T-helper 17 cell (primary cell): ENCODE data around the gene TMEM107. TPM values are rescaled to one million over a fixed set of nuclear protein-coding genes. Genes with fewer than 3 reads are reported as not detected.
A peak's percentile ranks its signal among the peaks of the same experiment; 100 is the strongest.
"Not testable (repeated sequence)": the region's sequence is repeated elsewhere in the genome, so short reads cannot be mapped to it uniquely, and the experiment has no call there.

Experiments
- ATAC-seq: fragments of 150-1000 bp; cut with Tn5 transposase; 2 replicates; pipeline ENCODE4 v1.10.0; 2021; ENCODE audit warnings: mild to moderate bottlenecking, moderate library complexity
- DNase-seq, 3 donors: peaks; one replicate each; pipeline versions ENCODE4 v3.0.0 to v3.0.0-alpha.2; 2020 to 2021
- H3K9me3 ChIP-seq: one replicate; pipeline ENCODE4 v1.7.0; 2013; ENCODE audit warnings: low read length, mild to moderate bottlenecking; ENCODE audit not compliant: control insufficient read depth, poor library complexity, severe bottlenecking
- H3K27ac Mint-ChIP-seq: one replicate; pipeline ENCODE4 v1.8.0; 2022; ENCODE audit warnings: mild to moderate bottlenecking, moderate library complexity, mixed read lengths
- H3K27me3 Mint-ChIP-seq: one replicate; pipeline ENCODE4 v1.8.0; 2022; ENCODE audit warnings: mixed read lengths
- H3K36me3 Mint-ChIP-seq: one replicate; pipeline ENCODE4 v1.8.0; 2022; ENCODE audit warnings: low read depth, mixed read lengths
- H3K4me1 Mint-ChIP-seq: one replicate; pipeline ENCODE4 v1.8.0; 2022; ENCODE audit warnings: mild to moderate bottlenecking, mixed read lengths
- H3K4me3 Mint-ChIP-seq: one replicate; pipeline ENCODE4 v1.8.0; 2022; ENCODE audit warnings: mild to moderate bottlenecking, moderate library complexity, mixed read lengths
- total RNA-seq, 4 donors: library from RNA in 2 of 4; stranded (reverse) in 2 of 4; gene quantifications; one replicate each; pipeline ENCODE4 v1.2.3 and lab custom pipeline; 2022 to 2026

Gene TMEM107
- total RNA-seq (10 to 100 TPM; 33.0 to 33.9 TPM), total RNA-seq (lab: John Stamatoyannopoulos, UW) (16.3 to 70.3 reads per million in 2 donors)

DNA sequence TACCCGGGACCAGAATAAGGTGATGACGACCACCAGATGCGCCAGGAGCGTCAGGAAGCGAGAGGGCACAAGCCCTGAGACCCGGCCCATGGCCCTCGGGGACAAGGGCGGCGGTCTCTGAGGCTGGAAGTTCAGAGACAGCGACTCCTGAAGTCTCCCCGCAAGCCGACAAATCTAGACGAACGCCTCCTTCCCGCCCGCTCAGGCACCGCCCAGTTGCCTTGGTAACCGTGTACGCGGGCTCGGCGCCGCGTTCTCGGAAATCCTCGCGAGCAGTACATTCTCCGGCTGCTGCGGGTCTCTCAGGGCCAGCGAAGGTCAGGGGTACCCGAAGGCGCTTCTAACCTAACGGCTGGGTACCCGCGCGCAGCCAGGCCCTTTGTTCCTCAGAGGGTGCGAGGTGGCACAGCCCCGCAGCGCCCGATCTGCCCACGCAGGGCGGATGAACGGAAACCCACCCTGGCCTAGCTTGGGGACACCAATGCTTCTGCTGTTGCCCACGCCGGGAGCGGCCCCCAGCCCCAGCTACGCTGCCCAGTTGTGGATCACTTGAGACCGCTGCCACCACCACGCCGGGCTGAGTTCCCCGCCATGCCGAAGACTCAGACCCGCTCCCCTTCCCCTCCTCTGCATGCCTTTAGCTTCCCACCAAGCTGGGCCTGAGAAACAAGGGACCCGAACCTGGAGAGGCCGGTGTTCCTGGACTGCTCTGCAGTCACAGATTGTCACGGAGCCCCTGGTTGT lies at the start of gene TMEM107:
TSS of gene TMEM107 (minus strand) at position 184 of the 744 bp plus-strand sequence. CDS start at position 90, 94 bp downstream.
- Mint-ChIP-seq H3K36me3 (peaks cover 2% of the 10 kb centered on the region), H3K27ac (peak within 1 kb of the TSS; percentile 100), H3K27me3 (no peaks in the 10 kb centered on the region), H3K4me3 (peak within 1 kb of the TSS; percentile 95), H3K4me1 (peaks cover 41% of the 10 kb centered on the region)
- H3K9me3 ChIP-seq = no peaks in the 10 kb centered on the region
- DNase-seq (peak; percentile 77 to 81 (median 79)), ATAC-seq (peak; percentile 64)

DNA sequence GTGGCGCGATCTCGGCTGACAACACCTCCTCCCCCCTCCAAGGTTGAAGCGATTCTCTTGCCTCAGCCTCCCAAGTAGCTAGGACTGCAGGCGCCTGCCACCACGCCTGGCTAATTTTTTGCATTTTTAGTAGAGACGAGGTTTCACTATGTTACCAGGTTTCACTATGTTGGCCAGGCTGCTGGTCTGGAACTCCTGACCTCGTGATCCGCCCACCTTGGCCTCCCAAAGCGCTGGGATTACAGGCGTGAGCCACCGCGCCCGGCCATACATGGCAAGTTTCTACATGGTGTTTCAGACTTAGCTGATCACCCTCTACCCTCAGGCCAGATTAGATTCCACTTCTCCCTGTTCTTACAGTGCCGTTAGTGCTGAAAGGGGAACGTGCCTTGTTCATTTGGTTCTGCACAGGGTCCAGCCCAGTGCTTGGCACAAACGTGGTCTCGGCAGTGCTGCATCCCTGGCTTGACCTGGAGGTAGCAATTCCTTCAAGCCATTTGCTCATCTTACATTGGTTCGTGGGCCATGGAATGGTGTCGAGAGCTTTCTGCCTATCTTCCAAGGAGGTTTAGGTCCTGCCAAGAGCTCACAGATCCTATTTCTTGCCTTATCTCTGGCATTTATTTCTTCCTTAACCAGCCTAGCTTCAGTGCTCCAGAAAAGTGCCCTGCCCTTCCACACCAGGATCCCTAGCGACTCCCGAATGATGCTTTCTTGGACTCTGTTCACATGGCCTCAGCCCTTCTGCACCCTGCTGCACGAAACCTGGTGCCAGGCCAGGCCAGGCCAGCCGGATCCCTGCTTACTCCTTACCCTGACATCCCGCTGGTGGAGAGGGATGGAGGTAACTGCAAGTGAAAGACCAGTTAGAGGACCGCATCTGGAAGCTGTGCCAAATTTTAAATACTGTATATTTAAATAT lies 49.0 kb upstream of the TMEM107 start:
- Mint-ChIP-seq H3K27ac (peak overlapping the region; percentile 92), H3K4me3 (peak overlapping the region; percentile 31), H3K27me3 (peaks cover 10% of the 10 kb centered on the region), H3K4me1 (peaks cover 62% of the 10 kb centered on the region), H3K36me3 (peaks cover 15% of the 10 kb centered on the region)
- no peaks in the 10 kb centered on the region for H3K9me3 ChIP-seq
- DNase-seq (no peak), ATAC-seq (no peak)

DNA sequence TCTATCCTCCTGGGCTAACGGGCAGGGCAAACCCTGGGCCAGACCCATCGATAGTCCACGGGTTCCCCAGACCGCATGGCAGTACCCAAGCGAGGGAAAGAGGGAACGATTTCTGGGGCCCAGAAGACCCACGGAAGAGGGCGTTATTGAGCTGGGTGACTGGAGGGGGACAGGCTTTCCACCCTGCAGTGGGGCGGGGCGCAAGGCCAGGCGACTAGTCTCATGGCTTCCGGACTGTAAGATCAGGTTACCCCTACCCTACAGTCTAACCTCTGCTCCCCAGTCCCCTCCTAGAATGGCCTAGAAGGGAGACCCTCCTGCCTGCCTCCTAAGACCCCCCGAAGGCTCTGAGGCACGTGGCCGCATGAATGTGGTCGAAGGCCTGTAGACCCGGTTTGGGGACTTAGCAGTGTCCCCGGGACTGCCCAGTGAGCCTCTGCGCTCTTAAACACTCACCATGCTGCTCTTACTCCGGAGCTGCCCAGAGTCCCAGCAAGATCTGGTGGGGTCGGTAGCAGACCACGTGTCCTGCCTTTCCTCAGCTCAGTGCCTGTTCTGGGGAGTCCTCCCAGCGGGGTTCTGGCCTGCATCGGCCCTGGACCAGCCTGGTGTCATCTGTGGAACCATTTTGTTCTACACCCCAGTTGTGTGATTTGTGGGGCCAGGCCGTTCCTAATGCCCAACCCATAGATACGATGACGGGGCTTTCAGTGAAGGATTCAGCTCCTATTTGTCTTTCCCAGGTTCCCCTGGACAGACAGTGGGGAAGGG lies 47.4 kb upstream of the TMEM107 start:
- H3K9me3 ChIP-seq = no peaks in the 10 kb centered on the region
- H3K27me3 Mint-ChIP-seq = peaks cover 10% of the 10 kb centered on the region
- peaks cover 58% of the 10 kb centered on the region for H3K4me1 Mint-ChIP-seq
- DNase-seq (peak in 2 of 3 donors; percentile 18 to 24), ATAC-seq (no peak)
- H3K36me3 Mint-ChIP-seq = peaks cover 7% of the 10 kb centered on the region
- H3K27ac Mint-ChIP-seq = peak overlapping the region; percentile 98
- peak overlapping the region; percentile 93 for H3K4me3 Mint-ChIP-seq

GRCh38 chr17:8222630-8223355 lies 46.6 kb upstream of the TMEM107 start:
- ATAC-seq (peak; percentile 59), DNase-seq (peak; percentile 77 to 90 (median 82))
- Mint-ChIP-seq H3K27ac (peak overlapping the region; percentile 98), H3K36me3 (peaks cover 7% of the 10 kb centered on the region), H3K4me3 (peak overlapping the region; percentile 93), H3K27me3 (peaks cover 10% of the 10 kb centered on the region), H3K4me1 (peaks cover 61% of the 10 kb centered on the region)
- H3K9me3 ChIP-seq = no peaks in the 10 kb centered on the region

DNA sequence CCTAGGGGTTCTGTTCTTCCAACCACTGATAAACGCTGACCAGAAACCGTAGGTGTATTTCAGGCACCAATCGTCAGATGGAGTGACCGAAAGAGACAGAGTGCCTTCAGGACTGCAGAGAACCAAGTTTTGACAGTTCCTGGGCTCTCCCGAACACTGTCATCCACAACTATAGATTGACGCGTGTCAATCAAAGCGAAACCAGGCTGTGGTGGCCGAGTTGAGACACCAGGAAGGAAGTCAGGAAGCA lies 46.1 kb upstream of the TMEM107 start:
- peaks cover 57% of the 10 kb centered on the region for H3K4me1 Mint-ChIP-seq
- no peaks in the 10 kb centered on the region for H3K9me3 ChIP-seq
- H3K36me3 Mint-ChIP-seq = peaks cover 4% of the 10 kb centered on the region
- ATAC-seq = peak; percentile 52
- peaks cover 10% of the 10 kb centered on the region for H3K27me3 Mint-ChIP-seq
- no peak for DNase-seq
- H3K4me3 Mint-ChIP-seq = peak overlapping the region; percentile 93
- H3K27ac Mint-ChIP-seq = peak overlapping the region; percentile 98

DNA sequence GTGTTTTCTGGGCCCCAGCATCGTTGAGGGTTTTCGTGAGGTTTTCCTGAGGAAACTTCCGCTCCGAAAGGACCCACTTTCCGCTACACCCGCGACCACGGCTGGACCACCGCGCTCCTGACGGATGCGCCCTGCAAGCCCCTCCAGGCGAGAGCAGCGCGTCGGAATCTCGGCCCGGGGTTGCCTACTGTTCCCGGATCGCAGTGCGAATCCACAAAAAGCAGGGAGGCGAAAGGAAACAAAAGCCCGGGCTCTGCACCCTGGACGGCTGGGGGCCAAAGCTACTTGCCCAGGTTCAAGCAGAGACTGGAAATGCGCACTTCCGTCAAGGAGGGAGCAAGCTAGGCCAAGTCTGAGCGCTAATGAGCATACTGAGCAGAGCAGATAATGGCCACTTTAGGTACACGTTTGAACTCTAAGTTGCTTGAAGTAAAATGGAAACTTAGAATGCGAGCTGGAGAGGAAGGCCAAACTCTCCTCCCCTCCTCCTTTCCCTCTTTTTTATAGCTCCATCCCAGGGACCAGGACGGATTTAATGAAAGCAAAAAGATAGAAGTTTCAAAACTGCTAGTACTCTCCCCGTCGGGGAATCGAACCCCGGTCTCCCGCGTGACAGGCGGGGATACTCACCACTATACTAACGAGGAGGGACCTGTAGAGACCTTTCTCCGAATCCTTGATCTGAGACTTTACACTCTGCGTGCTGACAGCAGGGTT lies 45.6 kb upstream of the TMEM107 start:
- H3K36me3 Mint-ChIP-seq = peaks cover 4% of the 10 kb centered on the region
- ATAC-seq = peak; percentile 65
- H3K27me3 Mint-ChIP-seq = peaks cover 10% of the 10 kb centered on the region
- no peaks in the 10 kb centered on the region for H3K9me3 ChIP-seq
- H3K4me3 Mint-ChIP-seq = peak overlapping the region; percentile 93
- peak overlapping the region; percentile 98 for H3K27ac Mint-ChIP-seq
- peaks cover 52% of the 10 kb centered on the region for H3K4me1 Mint-ChIP-seq
- DNase-seq = peak; percentile 59 to 90 (median 74)

DNA sequence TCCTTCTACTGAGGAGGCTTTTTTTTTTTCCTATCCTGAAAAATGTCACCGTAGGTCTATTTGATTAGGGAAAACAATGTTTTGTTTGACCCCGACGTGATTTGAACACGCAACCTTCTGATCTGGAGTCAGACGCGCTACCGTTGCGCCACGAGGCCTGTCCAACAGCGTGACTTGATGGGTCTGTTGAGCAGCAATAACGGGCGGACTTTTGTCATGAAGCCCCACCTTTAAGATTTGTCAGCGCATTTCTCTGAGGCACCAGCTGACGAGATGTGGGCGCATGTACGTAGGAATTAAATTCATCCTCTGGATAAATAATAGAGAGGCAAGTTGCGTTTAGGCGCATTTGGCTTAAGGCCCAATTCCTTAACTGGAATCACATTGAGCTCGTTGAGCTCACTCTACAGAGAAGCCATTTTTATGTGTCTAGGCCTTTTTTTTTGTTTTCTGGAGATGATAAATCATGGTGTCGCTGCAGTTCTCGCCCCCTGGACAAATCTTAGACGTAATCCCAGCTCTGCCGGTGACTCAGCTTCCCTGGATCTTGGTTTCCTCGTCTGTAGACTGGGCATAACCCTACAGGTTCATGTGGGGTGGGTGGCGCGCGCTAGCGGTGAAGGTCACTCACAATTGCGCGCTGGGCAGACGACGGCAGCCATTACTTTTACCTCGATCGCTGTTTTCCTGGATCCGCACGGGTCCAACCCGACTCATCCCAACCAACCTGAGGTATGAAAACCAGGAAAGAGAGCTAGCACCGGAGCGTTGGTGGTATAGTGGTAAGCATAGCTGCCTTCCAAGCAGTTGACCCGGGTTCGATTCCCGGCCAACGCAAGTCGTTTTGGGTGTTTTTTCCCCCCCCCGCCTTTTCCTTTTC lies 44.8 kb upstream of the TMEM107 start:
- DNase-seq (peak; percentile 57 to 85 (median 76)), ATAC-seq (peak; percentile 25)
- peaks cover 10% of the 10 kb centered on the region for H3K27me3 Mint-ChIP-seq
- peaks cover 4% of the 10 kb centered on the region for H3K36me3 Mint-ChIP-seq
- H3K4me3 Mint-ChIP-seq = peak overlapping the region; percentile 93
- peaks cover 45% of the 10 kb centered on the region for H3K4me1 Mint-ChIP-seq
- no peaks in the 10 kb centered on the region for H3K9me3 ChIP-seq
- H3K27ac Mint-ChIP-seq = peak overlapping the region; percentile 98

DNA sequence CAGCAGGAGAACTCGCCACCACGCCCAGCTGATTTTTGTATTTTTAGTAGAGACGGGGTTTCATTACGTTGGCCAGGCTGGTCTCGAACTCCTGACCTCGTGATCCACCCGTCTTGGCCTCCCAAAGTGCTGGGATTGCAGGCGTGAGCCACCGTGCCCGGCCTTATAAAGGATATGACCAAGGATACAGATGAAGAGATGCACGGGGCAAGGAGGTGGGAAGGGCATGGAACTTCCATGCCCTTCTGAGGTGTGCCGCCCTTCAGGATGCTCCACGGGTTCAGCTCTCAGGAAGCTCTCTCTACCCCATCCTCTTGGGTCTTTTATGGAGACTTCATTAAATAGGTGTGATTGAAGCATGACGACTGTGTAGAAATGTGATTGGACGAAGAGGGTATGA lies 37.8 kb upstream of the TMEM107 start:
- H3K36me3 Mint-ChIP-seq, DNase-seq, H3K27ac Mint-ChIP-seq, H3K4me3 Mint-ChIP-seq, H3K9me3 ChIP-seq, ATAC-seq, H3K27me3 Mint-ChIP-seq: not testable (repeated sequence)
- peaks cover 19% of the 10 kb centered on the region for H3K4me1 Mint-ChIP-seq

DNA sequence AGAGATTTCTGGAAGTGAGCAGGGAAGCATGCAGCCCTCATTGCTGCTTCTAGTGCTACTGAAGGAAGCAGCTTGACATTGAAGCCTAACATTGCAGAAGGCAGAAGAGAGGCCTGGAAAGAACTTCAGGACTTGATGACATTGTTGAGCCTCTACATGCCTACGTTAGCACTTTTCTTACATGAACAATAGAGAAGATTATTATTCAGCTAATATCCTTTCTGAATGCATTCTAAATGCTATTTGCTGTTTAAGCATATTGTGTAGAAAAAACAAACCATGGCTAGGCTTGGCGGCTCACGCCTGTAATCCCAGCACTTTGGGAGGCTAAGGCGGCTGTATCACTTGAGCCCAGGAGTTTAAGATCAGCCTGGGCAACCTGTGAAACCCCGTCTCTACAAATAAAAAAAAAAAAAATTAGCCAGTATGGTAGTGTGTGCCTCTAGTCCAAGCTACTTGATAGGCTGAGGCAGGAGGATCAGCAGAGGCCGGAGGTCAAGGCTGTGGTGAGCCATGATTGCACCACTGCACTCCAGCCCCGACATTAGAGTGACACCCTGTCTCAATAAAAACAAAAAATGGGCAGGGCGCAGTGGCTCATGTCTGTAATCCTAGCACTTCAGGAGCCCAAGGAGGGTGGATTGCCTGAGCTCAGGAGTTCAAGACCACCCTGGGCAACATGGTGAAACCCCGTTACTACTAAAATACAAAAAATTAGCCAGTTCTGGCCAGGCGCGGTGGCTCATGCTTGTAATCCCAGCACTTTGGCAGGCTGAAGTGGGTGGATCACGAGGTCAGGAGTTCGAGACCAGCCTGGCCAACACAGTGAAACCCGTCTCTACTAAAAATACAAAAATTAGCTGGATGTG lies 36.4 kb upstream of the TMEM107 start:
- no peaks in the 10 kb centered on the region for H3K9me3 ChIP-seq
- Mint-ChIP-seq H3K4me1 (peaks cover 15% of the 10 kb centered on the region), H3K27me3 (no peaks in the 10 kb centered on the region), H3K27ac (no peak overlapping the region), H3K36me3 (no peaks in the 10 kb centered on the region), H3K4me3 (no peak overlapping the region)
- no peak for DNase-seq
- ATAC-seq = no peak

GRCh38 chr17:8210761-8211458 lies 34.7 kb upstream of the TMEM107 start:
- no peaks in the 10 kb centered on the region for H3K27me3 Mint-ChIP-seq
- H3K4me1 Mint-ChIP-seq = peaks cover 18% of the 10 kb centered on the region
- H3K27ac Mint-ChIP-seq = peak overlapping the region; percentile 93
- H3K4me3 Mint-ChIP-seq = peak overlapping the region; percentile 97
- H3K36me3 Mint-ChIP-seq = no peaks in the 10 kb centered on the region
- DNase-seq (no peak), ATAC-seq (no peak)
- no peaks in the 10 kb centered on the region for H3K9me3 ChIP-seq
